Nucleus accumbens (tissue), 56 donors: ENCODE results near the gene TMIGD3.

Experiments
- DNase-seq, 56 donors: peaks; one replicate each; lab custom pipeline; 2025; lab: John Stamatoyannopoulos, UW

Gene TMIGD3

DNA sequence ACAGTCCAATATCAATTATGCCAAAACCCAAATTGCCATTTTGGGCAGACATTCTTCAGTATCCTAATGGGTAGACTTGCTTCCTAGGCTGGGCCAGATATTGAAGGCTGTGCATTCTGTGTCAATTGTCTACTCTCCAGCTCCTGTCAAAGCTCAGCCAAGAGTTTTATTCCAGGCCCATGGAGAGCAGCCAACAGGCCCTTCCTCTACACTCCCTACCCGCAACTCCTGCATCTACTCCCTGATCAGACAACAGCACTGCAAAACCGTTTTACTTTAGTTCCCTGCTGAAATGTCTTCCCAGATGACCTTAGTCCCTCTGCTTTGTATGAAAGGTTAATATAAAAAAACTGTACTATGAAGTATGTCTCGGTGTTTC is 6.6 kb upstream of the TMIGD3 start:
- peak in 14 of 56 donors; percentile 13 to 69 (median 46) for DNase-seq

DNA sequence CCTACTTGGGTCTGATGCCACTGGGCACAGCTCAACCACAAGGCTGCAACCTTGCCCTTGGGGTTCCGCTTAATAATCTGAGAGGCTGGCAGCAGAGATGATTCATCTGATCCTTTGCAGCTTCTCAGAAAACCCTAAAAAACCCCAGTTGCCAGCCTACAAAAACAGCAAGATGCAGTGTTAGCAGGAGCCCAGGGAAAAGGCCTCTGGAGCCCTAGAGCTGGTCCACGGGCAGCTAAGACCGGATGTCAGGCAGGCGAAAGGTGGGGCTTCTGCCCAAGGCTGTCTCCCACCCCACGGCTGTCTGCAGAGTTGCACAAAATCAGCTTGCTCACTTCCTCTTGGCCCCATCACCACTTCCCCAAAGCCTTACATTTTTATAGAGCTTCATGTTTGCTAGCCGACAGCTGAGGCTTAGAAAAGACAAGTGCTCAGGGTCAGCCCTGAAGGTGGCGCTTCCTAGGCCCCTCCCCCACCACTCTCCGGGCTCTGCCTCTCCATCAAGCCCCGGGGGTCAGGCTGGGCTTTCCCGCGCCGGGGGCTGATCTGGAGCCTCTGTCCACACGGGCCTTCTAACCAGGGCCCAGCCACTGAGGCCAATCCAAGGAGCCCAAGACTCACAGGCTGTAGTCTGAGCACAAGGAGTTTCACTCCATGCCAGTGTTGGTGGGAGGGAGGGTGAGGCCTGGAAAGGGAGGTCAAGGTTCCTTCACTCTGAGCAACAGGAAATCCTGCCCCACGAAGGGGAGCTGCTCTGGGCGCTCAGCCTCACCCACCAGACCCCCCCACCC is 4.2 kb upstream of the TMIGD3 start:
- peak in 28 of 56 donors; percentile 39 to 85 (median 58) for DNase-seq

DNA sequence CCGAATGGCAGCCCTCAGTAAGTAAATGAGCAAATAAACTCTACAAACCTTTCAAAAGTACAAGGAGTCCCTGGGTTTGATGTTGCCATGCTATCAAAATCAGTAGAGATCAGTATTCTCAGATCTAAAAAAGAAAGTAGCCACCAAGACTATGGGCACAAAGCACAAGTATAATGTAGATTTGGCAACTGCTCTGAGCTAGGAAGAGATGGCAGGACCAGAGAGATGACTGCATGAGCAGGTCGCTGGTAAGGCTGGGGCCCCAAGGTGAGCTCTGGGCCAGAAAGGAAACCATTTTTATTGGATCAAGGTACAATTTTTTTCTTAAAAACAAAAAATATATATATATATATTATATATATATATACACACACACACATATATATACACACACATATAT is 3.1 kb upstream of the TMIGD3 start:
- DNase-seq = no peak

DNA sequence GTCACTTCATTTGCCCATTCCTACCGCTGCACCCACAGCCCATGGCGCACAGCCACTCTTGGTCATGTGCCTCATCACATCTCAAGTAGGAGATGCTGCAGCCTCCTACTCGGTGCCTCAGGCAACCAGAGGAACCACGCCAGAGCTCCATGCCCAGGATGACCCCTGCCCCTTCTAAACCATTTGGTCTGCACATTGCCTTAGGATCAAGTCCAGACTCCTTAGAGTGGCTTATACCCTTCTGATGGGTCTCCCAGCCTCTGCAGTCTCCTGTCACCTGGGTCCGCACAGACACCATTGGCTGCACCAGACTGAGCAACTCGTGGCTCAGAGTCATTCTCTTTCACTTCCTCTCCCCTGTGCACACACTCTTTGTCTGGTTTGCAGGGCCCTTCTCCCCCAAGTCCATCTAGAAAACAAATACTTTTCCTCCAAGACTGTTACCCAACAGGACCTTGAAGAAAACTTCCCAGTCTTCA is 2.2 kb upstream of the TMIGD3 start:
- peak in 6 of 56 donors; percentile 20 to 61 (median 35) for DNase-seq

DNA sequence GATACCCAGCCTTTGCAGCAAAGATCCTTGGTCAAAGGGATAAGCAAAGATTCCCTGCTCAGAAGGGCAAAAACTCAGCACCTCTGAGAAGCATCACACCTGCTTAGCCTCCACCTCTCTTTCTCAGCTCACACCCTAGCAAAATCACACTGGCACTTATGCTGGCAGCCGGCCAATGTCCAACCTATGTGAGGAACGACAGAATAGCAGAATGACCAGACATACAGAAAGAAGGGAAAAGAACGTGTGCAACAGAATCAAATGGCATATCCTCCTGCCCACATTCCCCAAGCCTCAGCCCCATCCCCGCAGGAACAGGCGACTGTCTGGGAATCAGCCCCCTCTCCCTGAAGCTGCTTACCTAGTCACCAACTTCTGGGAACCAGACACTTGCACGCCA is 664 bp upstream of the TMIGD3 start:
- DNase-seq = no peak

DNA sequence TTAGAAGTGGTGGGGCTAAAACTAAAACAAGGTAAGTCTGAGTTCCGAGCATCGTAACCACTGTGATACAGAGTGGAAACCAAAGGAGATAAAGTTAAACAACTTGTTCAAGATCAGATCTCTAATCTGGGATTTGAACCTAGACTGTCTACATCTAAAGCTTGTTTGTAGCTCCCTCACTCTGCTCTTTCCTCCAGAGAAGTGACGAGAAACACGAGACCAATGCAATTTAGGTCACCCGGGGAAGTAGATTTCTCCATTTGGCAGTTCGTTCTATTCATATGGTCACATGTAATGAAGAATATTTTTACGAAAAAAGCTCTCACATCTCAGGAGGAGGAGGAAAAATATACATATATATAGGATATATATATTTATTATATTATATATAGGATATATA is 1.8 kb downstream of the TMIGD3 start:
- DNase-seq = no peak

DNA sequence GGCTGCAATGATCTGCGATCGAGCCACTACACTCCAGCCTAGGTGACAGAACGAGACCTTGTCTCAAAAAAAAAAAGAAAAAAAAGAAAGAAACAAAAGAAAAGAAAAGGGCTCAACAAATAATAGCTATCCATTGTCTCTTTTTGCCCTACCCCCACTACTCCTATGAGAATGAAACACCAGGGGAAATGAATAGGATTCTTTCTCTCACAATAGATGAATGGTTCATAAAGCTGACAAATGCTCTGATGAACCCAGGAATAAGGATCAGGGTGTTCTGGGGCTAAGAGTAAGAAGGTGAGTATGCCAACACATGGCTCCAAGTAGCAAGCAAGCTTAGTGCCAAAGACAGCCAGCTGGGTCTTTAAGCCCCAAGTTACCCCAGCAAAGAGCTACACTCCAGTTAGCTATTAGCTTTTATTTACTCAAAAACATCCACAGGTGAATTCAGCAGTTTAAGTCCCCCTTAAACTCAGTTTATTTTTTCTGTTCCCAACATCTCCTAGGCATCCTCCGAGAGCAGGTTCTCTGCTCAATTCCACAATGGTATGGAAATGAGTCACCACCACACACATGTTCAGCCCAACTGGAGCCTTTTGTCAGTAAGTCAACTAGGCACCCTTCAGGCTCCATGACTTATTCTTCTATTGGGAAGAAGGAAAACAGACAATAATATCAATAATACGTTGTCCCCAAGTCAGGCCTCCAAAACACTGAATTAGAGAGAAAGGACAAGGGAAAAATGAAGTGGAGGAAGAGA is 4.2 kb downstream of the TMIGD3 start:
- no peak for DNase-seq

DNA sequence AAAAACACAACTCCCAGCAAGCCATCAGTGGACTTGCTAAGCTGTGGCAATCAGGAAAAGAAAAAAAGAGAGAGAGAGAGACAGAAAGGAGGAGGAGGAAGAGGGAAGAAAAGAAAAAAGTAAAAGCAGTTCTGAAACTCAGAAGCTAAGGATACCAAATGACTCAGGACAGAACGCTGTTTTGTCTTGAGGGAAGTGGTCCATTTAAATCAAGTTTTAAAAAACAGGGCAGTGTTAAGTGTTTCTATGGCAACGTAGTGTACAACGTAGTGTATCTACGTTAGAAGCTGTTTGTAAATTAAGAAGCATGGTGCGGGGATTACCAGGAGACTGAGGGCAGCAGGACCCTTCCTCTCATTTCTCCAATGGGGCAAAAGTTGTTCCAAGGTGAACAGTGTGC is 5.8 kb downstream of the TMIGD3 start:
- no peak for DNase-seq

DNA sequence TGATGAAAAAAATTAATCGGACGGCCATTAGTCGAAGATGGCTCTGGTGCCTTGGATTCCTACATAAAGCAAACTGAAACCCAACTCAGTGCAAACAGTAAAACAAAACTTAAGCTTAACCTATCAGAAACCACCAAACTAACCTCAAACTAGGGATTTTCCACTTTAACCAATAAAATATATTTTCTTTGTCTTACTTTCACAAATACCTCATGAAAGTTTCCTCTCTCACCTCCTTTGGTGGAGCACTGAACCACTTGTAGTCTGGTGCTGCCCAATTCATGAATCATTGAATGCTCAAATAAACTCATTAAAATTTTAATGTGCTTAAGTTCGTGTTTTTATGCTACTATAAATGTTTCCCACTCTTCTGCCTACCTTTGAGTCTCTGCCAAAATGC is 7.0 kb downstream of the TMIGD3 start:
- no peak for DNase-seq

DNA sequence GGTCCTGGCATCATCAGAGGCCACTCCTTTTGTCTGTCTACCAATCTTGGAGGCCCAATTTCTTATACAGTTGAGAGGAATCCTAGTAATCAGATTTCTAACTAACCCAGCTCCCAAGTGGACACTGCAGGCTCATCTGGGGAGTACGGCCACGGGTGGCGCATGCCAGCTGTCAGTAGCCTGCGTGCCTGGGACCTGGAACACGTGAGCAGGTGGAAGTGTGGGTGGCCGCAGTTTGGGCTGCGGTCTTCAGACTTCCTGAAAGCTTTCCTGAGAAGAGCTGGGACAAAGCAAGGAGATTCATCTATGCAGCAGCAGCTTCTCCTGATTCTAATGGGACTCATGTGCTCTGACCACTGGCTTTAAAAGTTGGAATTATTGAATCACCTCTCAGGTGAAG is 12.4 kb downstream of the TMIGD3 start:
- DNase-seq = peak in 1 of 56 donors; percentile 27

DNA sequence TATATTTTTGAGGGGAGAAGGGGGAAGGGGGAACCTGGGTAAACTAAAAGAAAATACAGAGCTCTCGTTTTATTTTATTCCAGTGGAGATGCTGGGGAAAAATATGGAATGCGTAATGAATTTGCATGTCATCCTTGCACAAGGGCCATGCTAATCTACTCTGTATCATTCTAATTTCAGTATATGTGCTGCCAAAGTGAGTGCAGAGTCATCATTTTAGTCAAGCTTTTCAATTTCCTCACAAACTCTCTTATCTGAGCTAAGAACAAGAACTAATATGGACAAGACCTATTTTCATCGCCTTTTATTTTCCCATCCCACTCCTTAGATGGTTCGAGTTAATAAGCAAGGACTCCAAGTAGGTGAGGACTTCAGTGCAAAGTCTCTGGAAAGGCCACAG is 13.2 kb downstream of the TMIGD3 start:
- no peak for DNase-seq

DNA sequence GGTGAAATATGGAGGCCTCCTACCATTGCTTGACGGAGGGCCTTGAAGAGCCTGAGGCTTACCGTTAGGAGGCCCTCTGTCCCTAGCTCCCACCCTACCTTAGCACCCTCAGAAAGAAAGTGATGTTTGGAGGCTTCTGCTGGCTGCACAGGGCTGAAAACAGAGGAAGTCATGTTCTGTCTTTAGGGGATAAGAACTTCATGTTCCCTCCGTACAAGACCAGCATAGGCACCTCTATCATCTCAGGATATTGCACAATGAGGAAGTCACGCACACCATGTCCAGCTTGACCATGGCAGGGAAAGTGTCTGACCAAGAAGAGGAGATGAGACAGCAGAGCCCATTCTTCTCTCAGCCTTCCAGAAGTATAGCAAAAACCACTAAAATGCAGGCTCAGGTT is 13.8 kb downstream of the TMIGD3 start:
- DNase-seq = peak in 5 of 56 donors; percentile 19 to 24 (median 21)

DNA sequence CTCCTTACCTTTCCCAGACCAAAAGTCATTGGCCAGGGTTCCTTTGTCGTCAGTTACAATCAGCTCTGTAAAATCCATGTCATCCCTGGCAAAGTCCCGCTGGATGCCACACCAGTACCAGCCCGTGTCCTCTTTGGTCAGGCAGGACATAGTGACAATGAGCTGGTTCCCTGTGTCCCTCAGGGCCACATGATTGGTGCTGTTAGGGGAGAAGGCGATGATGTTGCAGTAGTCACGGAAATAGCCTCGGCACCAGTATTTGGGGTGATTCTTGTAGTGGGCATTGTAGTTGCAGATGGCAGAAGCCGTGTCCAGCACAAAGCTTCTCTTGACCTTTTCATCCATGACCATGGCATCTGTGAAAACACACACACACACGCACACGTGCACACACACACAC is 14.8 kb downstream of the TMIGD3 start:
- peak in 30 of 56 donors; percentile 15 to 78 (median 36) for DNase-seq

DNA sequence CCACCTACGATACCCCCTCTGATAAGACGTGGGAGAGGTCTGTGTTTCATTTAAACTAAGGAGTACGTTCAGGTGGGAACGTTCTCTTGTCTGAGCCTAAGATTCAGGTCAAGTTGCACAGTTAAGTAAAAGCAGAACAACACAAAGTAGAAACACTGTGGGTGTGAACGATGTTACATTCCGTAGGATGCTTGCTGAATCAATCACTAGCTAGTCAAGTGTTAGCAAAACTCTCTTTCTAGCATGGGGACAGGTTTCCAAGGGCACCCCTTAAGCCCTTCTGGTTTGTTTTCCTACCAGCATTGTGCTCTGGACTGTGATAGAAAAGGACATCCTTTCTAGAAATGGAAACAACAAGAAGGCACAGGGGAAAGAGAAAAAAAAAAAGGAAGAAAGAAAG is 16.3 kb downstream of the TMIGD3 start:
- no peak for DNase-seq

DNA sequence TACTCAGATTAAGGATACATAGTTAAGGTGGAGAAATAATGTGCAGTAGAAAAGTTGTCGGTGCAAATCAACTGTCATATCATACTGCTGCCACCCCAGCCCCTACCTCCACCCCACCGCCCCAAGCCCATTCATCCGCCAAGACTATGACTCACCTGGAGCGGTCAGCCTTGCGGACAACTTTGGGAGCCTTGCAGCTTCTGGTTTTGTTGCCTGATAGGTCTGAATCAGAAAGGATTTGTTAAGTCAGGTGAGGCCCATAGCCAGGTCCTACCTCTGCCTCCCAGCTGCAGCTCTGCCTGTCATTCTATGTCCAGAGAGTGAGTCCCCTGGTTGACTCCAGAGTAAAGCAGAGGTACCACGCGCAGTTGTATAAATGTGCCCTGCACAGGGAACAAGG is 17.0 kb downstream of the TMIGD3 start:
- DNase-seq = no peak

DNA sequence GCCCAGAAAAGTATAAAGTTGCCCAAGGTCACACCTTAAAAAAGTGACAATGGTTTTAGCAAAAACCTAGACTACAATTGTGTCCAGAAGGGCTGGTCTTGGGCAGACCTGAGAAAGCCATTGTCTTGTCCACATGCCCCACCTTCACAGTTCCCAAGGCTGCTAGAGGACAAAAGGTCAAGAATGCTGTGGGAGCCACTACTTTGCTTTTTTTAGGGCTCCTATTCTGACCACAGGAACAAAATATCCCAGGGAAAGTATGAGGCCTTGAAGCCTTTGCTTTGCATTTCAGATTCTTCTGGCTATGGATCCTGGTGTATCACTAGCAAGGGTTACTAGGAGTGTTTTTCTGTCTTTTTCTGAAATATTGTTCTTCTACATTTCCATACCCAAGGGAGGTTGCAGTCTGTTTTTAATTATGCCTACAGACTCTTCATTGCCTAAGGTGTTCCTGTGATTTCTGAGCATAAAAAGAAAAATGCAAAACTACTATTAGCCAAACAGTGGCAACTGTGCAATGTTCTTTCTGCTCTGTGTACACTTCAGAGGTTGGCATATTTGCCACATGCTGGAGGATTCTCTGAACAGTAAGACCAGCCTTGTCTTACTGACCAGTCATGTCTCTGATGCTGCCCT is 18.9 kb downstream of the TMIGD3 start:
- no peak for DNase-seq

DNA sequence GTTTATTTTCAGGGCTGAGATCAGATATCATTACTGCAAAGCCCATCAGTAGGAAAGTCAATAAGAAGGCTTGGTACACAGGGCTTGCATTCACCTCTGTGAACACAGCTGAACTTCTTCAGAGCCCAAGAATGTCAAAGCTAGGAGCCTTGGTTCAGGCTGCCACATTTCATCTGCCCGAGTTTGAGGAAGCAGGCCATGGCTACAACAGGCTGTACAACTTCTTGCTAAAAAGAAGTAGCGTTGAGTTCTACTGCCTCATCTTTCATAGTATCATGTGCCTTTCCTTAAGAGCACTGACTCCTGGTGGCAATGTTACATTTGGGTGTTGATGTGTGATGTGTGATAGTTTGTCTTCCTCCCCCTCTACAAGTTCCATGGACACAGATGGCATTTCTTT is 19.6 kb downstream of the TMIGD3 start:
- DNase-seq = no peak

DNA sequence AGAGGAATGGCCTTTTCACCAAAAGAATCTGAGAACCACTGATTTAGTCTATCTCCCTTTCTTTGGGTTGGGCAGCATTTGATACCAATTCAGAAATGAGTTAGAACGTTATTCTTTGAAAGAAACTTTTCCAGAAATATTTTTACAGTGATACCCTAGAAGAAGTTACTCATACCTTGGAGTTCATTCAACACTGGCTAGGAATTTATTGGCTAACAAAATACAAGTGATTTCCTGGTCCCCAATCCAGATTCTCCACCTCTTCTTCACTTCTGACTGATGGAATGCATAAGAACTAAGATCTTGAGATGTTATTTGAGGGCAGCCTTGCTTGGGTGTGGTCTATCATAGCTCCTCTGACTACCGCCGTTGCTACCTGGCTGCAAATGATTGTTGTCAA is 20.3 kb downstream of the TMIGD3 start:
- no peak for DNase-seq

DNA sequence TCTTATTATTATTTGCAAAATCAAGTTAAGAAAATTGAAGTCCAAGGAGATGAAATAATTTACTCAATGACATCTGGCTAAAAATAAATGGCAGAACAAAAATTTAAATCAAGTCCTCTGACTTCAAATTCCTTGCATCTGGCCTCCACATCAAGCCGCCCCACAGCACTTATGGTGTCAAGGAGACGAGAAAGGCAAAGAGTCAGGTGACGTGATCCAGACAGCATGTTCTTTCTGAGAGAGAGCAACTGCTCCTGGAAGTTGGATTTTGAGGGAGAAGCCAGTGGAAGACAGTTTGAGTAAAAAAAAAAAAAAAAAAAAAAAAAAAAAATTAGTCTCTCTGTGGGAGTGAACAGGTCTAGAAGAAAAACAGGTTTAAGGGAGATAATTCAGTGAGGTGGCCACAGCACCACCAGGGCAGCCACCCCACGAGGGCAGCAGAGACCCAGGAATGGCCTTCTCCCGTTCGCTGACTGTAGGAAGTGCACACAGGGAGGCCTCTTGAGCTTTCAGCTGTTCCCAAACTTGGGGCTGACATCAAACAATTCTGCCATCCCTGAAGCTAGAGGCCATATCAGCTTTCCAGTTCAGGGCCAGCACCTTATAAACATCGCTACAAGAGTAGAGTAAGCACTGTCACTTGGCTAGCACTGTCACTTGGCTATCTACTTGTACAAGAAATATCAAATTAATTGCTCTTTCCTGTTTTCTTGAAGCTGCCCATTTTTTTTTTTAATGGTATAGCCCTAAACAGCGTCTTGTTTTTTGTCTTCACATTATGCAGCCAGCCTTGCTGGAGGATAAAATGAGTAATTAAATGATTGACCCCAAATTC is 21.8 kb downstream of the TMIGD3 start:
- peak in 48 of 56 donors; percentile 19 to 86 (median 60) for DNase-seq

DNA sequence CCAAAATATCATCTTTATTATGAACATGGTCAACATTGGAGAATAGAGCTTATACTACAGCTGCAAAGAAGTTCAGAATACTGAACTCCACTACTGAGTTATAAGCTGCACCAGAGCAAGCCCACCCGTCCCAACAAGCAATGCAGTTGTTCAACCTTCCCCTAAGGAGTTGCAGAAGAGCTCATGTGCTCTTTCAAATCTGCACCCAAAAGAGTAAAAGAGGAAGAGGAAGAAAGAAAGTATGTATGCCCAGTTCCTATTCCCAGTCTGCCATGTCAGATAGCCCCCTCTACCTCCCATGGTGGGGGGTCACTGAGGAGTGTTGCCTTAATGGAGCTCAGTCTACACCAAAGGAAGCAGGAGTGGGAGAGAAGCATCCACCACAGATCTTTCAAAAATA is 22.8 kb downstream of the TMIGD3 start:
- DNase-seq = no peak
